Suprapubic skin (tissue), 3 donors: Measurements from ENCODE around the gene UNC45A.

Experiments
- POLR2AphosphoS5 ChIP-seq, 3 donors: sonication (generic); formaldehyde crosslinking; IDR thresholded peaks; one replicate each; pipeline ENCODE4 v1.6.1; 2017; ENCODE audit warnings: antibody characterized with exemption in 3 of 3
- TF ChIP-seq, protein P1 (sequence below), 2 donors: fragments of 200-600 bp in 1 of 2; fragments of 450-650 bp in 1 of 2; sonication (generic) in 1 of 2; IDR thresholded peaks; one replicate each; pipeline ENCODE4 v1.5.1; 2016 to 2019; ENCODE audit warnings: antibody characterized with exemption in 2 of 2, mild to moderate bottlenecking in 1 of 2, moderate library complexity in 1 of 2

DNA sequence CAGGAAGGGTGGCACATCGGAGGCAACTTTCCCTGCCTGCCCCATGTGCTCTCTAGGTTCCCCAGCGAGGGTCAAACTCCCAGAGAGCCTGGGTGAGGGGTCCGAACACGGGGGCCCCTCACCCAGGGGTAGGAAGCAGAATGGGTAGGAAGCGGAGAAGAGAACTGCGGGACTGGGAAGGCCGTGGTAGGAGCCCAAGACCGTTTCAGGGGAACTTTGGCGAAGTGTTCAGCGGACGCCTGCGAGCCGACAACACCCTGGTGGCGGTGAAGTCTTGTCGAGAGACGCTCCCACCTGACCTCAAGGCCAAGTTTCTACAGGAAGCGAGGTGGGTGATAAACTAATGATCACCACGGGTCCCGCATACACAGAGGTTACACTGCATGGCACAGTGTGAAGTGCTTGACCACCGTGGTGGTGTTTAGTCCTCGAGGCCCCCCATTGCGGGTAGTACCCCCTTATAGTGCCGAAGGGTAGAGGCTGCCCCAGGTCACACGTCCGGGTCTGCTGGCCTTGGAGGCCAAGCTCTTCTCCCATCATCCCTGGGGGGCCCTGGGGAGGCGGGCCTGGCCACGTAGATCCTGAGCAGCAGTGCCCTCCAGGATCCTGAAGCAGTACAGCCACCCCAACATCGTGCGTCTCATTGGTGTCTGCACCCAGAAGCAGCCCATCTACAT, 42.4 kb upstream of the UNC45A start:
- no peak for TF ChIP-seq POLR2AphosphoS5 (IDR thresholded peaks at IDR 0.05)
- TF ChIP-seq, protein P1, sequence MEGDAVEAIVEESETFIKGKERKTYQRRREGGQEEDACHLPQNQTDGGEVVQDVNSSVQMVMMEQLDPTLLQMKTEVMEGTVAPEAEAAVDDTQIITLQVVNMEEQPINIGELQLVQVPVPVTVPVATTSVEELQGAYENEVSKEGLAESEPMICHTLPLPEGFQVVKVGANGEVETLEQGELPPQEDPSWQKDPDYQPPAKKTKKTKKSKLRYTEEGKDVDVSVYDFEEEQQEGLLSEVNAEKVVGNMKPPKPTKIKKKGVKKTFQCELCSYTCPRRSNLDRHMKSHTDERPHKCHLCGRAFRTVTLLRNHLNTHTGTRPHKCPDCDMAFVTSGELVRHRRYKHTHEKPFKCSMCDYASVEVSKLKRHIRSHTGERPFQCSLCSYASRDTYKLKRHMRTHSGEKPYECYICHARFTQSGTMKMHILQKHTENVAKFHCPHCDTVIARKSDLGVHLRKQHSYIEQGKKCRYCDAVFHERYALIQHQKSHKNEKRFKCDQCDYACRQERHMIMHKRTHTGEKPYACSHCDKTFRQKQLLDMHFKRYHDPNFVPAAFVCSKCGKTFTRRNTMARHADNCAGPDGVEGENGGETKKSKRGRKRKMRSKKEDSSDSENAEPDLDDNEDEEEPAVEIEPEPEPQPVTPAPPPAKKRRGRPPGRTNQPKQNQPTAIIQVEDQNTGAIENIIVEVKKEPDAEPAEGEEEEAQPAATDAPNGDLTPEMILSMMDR (IDR thresholded peaks at IDR 0.05), result no peak
